SK-N-SH treated with all-trans-retinoic acid at 6 μM for 48 hours (cell line): Measurements from ENCODE around the gene TMEM250.

Source experiments
- ATAC-seq: fragments of 200-7000 bp; cut with Tn5 transposase; 3 replicates; pipeline ENCODE4 v1.9.1; 2020; ENCODE audit warnings: mild to moderate bottlenecking, moderate library complexity
- ARNTL ChIP-seq: fragments of 450-650 bp; formaldehyde crosslinking; IDR thresholded peaks from 2 replicates; pipeline ENCODE4 v1.5.0; 2020; ENCODE audit warnings: low read depth, mild to moderate bottlenecking, moderate library complexity, borderline replicate concordance
- CSDC2 ChIP-seq: fragments of 250-450 bp; sonication (Bioruptor Pico); IDR thresholded peaks from 2 replicates; pipeline ENCODE4 v1.5.0; 2020; ENCODE audit warnings: mild to moderate bottlenecking, moderate library complexity
- CSRNP3 ChIP-seq: fragments of 250-450 bp; sonication (Bioruptor Pico); IDR thresholded peaks from 2 replicates; pipeline ENCODE4 v1.5.1; 2021; ENCODE audit warnings: mild to moderate bottlenecking, moderate library complexity
- ESRRG ChIP-seq: fragments of 250-450 bp; sonication (Bioruptor Pico); IDR thresholded peaks from 2 replicates; pipeline ENCODE4 v1.6.1; 2021; ENCODE audit warnings: mild to moderate bottlenecking
- ISL1 ChIP-seq: fragments of 250-450 bp; sonication (Bioruptor Pico); IDR thresholded peaks from 2 replicates; pipeline ENCODE4 v2.1.2; 2022; ENCODE audit warnings: mild to moderate bottlenecking, moderate library complexity
- OSR1 ChIP-seq: fragments of 250-450 bp; sonication (Bioruptor Pico); IDR thresholded peaks from 2 replicates; pipeline ENCODE4 v1.8.0; 2022; ENCODE audit warnings: moderate library complexity, mild to moderate bottlenecking, inconsistent platforms
- PATZ1 ChIP-seq: fragments of 250-450 bp; sonication (Bioruptor Pico); IDR thresholded peaks from 2 replicates; pipeline ENCODE4 v1.8.0; 2020; ENCODE audit warnings: mild to moderate bottlenecking, moderate library complexity, borderline replicate concordance
- POU6F1 ChIP-seq: fragments of 250-450 bp; sonication (Bioruptor Pico); IDR thresholded peaks from 2 replicates; pipeline ENCODE4 v1.8.0; 2021; ENCODE audit warnings: low read depth, mild to moderate bottlenecking, moderate library complexity, borderline replicate concordance
- PPARA ChIP-seq: fragments of 250-450 bp; sonication (Bioruptor Pico); IDR thresholded peaks from 2 replicates; pipeline ENCODE4 v1.5.0; 2020; ENCODE audit warnings: mild to moderate bottlenecking, borderline replicate concordance
- RARB ChIP-seq: fragments of 250-450 bp; sonication (Bioruptor Pico); IDR thresholded peaks from 2 replicates; pipeline ENCODE4 v1.8.0; 2021; ENCODE audit warnings: mild to moderate bottlenecking, moderate library complexity
- SNAI2 ChIP-seq: fragments of 250-450 bp; sonication (Bioruptor Pico); IDR thresholded peaks from 2 replicates; pipeline ENCODE4 v1.5.0; 2020; ENCODE audit warnings: mild to moderate bottlenecking, moderate library complexity
- TCF4 ChIP-seq: fragments of 250-450 bp; sonication (Bioruptor Pico); IDR thresholded peaks from 2 replicates; pipeline ENCODE4 v1.8.0; 2021; ENCODE audit warnings: mild to moderate bottlenecking, moderate library complexity, borderline replicate concordance
- TOX ChIP-seq: fragments of 250-450 bp; sonication (Bioruptor Pico); IDR thresholded peaks from 2 replicates; pipeline ENCODE4 v1.8.0; 2021; ENCODE audit warnings: mild to moderate bottlenecking, moderate library complexity, borderline replicate concordance
- ZC3H10 ChIP-seq: fragments of 250-450 bp; sonication (Bioruptor Pico); IDR thresholded peaks from 2 replicates; pipeline ENCODE4 v1.5.1; 2021; ENCODE audit warnings: mild to moderate bottlenecking, moderate library complexity
- ZFP3 ChIP-seq: fragments of 250-450 bp; sonication (Bioruptor Pico); IDR thresholded peaks from 2 replicates; pipeline ENCODE4 v1.5.0; 2020; ENCODE audit warnings: mild to moderate bottlenecking, moderate library complexity
- ZFP30 ChIP-seq: fragments of 450-650 bp; formaldehyde crosslinking; IDR thresholded peaks from 2 replicates; pipeline ENCODE4 v1.5.0; 2022; ENCODE audit warnings: mild to moderate bottlenecking, moderate library complexity
- ZNF565 ChIP-seq: fragments of 450-650 bp; formaldehyde crosslinking; conservative IDR thresholded peaks from 2 replicates; pipeline ENCODE4 v1.5.0; 2020; ENCODE audit warnings: low read depth, mild to moderate bottlenecking, moderate library complexity
- ZNF70 ChIP-seq: fragments of 450-650 bp; formaldehyde crosslinking; IDR thresholded peaks from 2 replicates; pipeline ENCODE4 v1.5.0; 2020; ENCODE audit warnings: mild to moderate bottlenecking, moderate library complexity
- ZNF8 ChIP-seq: fragments of 450-650 bp; formaldehyde crosslinking; IDR thresholded peaks from 2 replicates; pipeline ENCODE4 v1.5.0; 2020; ENCODE audit warnings: mild to moderate bottlenecking, moderate library complexity
- TF ChIP-seq, protein P1 (sequence below): fragments of 250-450 bp; sonication (Bioruptor Pico); IDR thresholded peaks from 2 replicates; pipeline ENCODE4 v1.5.0; 2020; ENCODE audit warnings: mild to moderate bottlenecking, moderate library complexity

The TMEM250 gene

DNA sequence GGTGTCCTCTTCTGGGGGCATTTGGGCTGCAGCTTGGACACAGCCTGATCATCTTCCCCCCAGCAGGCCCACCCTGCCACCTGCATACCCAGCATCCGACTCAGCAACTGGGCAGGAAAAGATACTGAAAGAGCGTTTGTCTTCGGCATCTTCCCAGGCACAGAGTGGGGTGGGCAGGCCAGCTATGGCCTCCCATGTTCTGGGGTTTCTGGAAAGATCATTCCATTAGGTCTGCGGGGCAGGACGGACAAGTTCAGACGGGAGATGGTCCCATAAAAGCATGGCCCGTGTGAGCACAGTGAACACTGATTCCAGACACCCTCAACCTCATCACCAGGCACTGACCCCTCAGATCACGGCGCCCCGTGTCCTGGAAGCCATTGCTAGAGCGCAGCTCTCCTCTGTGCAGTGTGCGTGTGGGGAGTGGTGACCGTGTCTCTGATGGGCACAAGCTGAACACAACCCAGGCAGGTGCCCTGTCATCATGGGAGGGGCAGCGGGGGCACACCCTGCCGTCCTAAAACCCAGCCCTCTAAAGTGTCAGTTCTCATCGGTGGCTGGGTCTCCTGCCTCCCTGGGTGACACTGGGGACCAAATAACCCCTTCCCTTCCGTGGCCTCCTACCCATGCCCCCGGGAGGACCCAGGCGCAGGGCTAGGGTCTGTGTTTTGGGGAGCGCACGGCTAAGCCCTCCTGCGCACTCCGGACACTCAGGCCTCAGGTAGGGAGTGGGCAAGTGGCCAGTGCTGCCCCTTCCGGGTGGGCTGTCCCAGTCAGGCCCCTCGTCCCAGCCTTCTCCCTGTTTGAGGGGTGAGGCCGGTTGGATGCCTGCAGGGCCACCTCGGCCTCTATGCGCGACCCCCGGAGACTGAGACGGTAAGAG, 13.2 kb upstream of the TMEM250 start:
- ATAC-seq = no peak
- TF ChIP-seq ARNTL (no peak), POU6F1 (CRISPR knock-in tag) (no peak), ZNF70 (CRISPR knock-in tag) (no peak), OSR1 (CRISPR knock-in tag) (no peak), CSDC2 (CRISPR knock-in tag) (no peak), ZNF8 (CRISPR knock-in tag) (no peak), ZNF565 (CRISPR knock-in tag) (no peak), ZFP3 (CRISPR knock-in tag) (no peak), TCF4 (no peak), ZC3H10 (no peak), PPARA (CRISPR knock-in tag) (no peak), PATZ1 (CRISPR knock-in tag) (no peak), RARB (CRISPR knock-in tag) (no peak)
- TF ChIP-seq, protein P1, sequence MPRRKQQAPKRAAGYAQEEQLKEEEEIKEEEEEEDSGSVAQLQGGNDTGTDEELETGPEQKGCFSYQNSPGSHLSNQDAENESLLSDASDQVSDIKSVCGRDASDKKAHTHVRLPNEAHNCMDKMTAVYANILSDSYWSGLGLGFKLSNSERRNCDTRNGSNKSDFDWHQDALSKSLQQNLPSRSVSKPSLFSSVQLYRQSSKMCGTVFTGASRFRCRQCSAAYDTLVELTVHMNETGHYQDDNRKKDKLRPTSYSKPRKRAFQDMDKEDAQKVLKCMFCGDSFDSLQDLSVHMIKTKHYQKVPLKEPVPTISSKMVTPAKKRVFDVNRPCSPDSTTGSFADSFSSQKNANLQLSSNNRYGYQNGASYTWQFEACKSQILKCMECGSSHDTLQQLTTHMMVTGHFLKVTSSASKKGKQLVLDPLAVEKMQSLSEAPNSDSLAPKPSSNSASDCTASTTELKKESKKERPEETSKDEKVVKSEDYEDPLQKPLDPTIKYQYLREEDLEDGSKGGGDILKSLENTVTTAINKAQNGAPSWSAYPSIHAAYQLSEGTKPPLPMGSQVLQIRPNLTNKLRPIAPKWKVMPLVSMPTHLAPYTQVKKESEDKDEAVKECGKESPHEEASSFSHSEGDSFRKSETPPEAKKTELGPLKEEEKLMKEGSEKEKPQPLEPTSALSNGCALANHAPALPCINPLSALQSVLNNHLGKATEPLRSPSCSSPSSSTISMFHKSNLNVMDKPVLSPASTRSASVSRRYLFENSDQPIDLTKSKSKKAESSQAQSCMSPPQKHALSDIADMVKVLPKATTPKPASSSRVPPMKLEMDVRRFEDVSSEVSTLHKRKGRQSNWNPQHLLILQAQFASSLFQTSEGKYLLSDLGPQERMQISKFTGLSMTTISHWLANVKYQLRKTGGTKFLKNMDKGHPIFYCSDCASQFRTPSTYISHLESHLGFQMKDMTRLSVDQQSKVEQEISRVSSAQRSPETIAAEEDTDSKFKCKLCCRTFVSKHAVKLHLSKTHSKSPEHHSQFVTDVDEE (CRISPR knock-in tag) = no peak
- TF ChIP-seq, all 23 proteins: peak for 0

DNA sequence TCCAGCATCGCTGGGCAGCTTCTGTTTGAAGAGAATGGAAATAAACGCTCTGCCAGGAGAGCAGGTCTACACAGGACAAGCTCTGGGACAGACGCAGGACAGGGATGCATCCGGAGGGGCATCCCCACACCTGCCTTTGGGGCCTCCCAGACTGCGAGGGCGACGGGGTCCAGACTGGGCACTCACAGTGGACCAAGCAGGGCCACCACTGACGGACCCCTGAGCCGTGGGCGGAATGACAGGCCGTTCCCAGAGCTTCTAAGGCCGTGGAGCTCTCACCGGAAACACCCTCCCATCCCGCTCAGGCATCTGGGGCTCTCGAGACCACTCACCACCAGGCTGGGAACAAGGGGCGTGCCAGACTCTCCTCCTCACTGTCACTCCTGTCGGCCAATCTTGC, 10.5 kb upstream of the TMEM250 start:
- TF ChIP-seq TOX (CRISPR knock-in tag) = no peak
- TF ChIP-seq POU6F1 (CRISPR knock-in tag) = no peak
- no peak for TF ChIP-seq TCF4
- TF ChIP-seq SNAI2 (CRISPR knock-in tag) = no peak
- TF ChIP-seq RARB (CRISPR knock-in tag) = no peak
- no peak for TF ChIP-seq ZNF565 (CRISPR knock-in tag)
- no peak for TF ChIP-seq ZNF70 (CRISPR knock-in tag)
- no peak for TF ChIP-seq ARNTL
- no peak for TF ChIP-seq ESRRG
- TF ChIP-seq PPARA (CRISPR knock-in tag) = no peak
- no peak for TF ChIP-seq ISL1
- ATAC-seq = no peak

- TF ChIP-seq OSR1 (CRISPR knock-in tag) (no peak), ZFP30 (CRISPR knock-in tag) (no peak), CSRNP3 (no peak), ISL1 (no peak)
- ATAC-seq = no peak
These were observed 9.8 kb upstream of the TMEM250 start for GRCh38 chr9:136128436-136128835.
